Muscle of back (tissue), 11 donors: ENCODE measurements around the gene ZNF81. TPM values are rescaled to one million over a fixed set of nuclear protein-coding genes. Genes with fewer than 3 reads are reported as not detected.
A peak's percentile ranks its signal among the peaks of the same experiment; 100 is the strongest.
"Not testable (repeated sequence)": the region's sequence is repeated elsewhere in the genome, so short reads cannot be mapped to it uniquely, and the experiment has no call there.

ENCODE experiments used
- DNase-seq, 3 donors: peaks; one replicate each; pipeline versions ENCODE4 v3.0.0 to v3.0.0-alpha.2; 2013
- polyA plus RNA-seq, 10 donors: library from polyadenylated mRNA; unstranded; fragments of 120-200 nt; gene quantifications; one replicate each; pipeline ENCODE4 v1.2.1, GENCODE V29; 2013; ENCODE audit not compliant: insufficient read length in 10 of 10

Gene ZNF81
- polyA plus RNA-seq, 10 donors = 3.3 to 6.1 (median 4.4) TPM

DNA sequence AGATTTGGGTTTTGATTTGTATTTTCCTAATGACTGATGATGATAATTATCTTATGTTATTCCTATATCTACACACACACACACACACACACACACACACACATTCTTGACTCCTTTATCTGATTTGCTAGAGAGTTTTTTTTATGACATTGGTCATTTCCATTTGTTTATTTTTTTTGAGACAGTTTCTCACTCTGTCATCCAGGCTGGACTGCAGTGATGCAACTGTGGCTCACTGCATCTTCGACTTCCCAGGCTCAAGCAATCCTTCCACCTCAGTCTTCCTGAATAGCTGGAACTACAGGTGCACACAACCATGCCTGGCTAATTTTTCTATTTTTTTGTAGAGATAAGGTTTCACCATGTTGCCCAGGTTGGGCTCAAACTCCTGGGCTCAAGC, 6.7 kb downstream of the ZNF81 start:
- DNase-seq = no peak

DNA sequence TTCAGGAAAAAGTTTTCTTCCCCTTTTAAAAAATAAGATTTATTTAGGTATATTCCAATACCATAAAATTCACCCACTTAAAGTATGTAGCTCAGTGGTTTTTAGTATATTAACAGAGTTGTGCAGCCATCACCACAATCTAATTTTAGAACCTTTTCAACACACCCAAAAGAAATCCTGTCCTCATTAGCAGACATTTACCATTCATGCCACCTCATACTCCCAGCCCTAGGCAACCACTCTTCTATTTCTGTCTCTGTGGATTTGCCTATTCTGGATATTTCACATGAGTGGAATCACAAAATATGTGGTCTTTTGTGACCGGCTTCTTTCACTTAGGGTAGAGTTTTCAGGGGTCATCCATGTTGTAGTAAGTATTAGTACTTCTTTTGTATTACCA, 7.4 kb downstream of the ZNF81 start:
- DNase-seq = no peak

DNA sequence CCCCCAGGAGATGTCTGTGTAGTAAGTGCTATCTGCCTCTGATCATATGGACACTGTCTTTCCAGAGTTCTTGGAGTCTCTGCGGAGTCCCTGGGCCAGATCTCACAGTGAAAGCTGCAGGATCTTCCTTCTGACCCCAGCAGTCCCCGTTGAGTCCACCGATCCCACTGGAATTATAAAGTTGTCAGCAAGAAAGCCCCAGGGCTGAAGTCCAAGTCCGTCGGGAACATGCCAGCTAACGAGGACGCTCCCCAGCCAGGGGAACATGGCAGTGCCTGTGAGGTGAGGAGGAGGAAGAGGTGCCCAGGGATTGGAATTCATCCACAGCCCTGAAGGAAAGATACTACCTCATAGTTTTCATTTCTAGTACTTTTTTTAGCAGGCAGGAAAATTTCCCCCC, 9.3 kb downstream of the ZNF81 start:
- no peak for DNase-seq

DNA sequence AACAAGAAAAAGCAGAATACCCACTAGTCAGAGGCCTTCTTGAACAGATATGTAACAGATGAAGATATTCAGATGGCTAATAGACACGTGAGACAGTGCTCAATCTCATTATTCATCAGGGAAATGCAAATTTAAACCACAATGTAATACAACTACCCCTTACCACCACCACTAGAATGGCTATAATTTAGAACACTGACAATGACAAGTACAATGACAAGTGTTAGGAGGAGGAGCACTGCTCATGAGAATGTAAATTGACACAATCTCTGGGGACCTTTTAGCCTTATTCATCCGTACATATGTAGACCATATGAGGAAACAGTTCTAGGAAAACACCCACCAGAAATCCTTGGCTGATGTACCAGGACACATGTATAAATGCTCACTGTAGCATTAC, 13.1 kb downstream of the ZNF81 start:
- peak in 1 of 3 donors; percentile 1 for DNase-seq

DNA sequence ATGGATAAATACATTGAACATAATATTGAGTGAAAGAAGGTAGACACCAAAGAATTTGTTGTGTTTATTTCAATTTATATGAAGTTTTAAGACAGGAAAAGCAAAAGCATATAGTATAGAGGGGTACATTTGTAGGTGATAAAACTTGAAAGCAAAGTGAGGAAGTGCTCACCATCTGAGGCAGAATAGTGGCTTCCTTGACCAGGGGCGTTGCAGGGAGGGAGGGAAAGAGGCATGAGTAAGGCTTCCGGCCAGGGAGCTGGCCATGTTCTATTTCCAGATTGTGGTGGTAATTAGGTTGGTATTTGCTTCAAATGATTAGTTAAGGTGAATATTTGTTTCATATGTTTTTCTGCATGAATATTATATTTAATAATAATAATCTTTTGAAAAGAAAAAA, 13.7 kb downstream of the ZNF81 start:
- not testable (repeated sequence) for DNase-seq

DNA sequence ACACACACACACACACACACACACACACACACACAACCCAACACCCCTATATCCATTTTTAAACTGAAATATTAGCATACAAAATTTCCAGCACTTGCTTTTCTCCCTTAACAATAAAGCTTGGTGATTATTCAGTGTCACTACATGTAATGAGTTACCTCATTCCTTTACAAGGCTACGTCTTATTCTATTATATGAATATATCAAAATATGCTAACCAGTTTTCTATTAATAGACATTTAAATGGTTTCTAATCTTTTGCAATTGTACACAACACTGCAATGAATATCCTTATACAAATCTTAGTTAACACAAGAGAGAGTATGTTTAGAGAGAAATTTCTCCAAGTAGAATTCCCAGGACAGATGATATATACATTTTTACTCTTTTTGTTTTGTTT, 14.2 kb downstream of the ZNF81 start:
- no peak for DNase-seq

DNA sequence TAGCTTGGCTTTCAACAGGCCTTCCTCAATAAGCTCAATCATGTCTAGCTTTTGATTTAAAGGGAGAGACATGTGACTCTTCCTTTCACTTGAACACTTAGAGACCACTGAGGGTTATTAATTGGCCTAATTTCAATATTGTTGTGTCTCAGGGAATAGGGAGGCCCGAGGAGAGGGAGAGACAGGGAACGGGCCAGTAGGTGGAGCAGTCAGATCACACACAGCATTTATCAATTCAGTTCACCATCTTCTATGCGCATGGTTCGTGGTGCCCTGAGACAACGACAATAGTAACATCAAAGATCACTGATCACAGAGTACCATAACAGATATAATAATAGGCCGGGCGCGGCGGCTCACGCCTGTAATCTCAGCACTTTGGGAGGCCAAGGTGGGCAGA, 17.8 kb downstream of the ZNF81 start:
- peak; percentile 5 to 40 (median 13) for DNase-seq

DNA sequence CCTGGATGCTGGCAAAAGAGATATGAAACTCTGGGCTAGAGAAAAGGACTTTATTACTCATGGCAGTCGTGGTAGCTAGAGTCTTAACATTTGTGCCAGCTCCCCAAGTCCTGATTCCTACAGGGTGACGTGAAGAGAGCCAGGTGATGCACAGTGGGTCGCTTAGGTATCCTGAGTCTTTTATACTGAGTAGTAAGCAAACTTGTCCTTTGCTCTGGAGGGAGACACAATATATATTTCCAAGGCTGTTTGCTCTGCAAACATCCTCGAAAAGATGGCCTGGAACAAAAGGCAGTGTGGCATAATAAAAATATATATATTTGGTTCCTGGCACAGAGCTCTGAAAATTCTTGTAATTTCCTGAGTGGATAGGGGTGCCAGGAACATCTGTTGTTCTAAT, 23.0 kb downstream of the ZNF81 start:
- DNase-seq = no peak

DNA sequence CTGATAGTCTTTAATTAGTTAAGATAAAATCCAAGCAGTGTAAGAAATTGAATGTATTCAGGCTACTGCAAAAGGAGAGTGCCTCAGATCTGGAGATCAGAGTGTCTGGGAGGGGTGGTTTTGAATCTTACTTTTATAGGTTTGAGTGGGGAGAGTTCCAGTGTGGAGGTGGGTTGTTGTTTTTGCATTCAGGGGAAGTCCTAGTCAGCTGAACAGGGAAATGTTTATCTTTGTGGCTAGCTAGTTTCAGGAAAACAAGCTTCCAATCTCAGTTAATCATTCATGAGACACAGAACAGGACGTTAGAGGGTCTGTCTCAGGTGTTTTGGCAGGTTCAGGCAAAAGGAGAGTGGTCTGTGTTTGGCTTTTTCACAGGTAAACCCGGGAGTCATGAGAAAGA, 26.0 kb downstream of the ZNF81 start:
- DNase-seq = no peak

DNA sequence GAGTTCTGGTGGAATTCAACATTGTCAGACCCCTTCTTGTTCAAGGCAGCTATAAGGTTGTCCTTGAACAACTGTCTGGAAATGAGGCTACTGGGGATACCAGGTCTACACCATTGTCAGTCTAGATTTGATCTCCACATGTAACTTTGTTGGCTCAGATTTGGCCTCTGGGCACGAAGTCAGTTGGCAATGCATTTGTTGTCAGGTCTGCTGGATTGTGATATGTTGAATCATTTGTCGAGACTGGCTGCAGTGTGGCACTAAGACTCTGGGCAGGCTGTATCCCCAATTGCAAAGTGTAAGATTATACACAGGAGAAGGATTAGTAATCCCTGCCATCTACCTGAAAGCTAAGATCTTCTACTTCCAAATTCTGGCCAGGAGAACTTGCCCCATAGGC, 26.5 kb downstream of the ZNF81 start:
- no peak for DNase-seq

DNA sequence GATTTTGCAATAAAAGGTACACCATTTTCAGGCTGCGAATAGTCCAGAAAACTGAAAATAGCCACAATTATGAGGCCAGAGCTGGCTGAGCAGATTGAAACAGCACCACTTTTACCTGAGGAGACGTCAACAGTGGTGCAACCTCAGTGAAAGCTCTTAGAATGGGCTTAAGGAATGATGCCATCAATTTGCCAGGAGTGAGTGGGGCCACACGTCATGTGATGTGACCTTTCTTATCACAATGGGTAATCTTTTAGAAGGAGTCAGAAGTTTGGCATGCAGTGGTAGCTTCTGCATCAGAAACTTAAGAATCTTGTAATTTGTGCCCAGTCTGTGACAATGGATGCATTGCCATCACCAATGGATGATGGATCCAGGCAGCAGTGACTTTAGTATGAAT, 27.6 kb downstream of the ZNF81 start:
- no peak for DNase-seq

DNA sequence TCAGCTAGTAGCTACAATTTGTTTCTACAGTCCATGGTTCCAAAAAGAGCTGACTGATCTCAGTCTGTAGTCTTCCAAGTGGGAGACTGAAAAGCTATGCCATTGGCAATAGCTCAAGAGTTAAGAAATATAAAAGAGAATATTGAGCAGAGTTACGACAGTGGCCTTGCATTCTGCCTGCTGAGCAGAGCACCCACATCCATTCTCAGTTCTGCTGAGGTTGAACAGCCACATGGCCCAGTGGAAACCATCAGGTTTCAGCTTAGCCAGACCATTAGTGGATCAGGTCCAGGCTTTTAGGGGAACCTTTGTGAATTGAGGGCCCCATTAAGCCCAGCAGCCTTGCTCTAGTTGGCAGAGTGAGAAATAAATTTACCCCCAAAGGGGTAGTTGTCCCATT, 28.1 kb downstream of the ZNF81 start:
- DNase-seq = no peak

DNA sequence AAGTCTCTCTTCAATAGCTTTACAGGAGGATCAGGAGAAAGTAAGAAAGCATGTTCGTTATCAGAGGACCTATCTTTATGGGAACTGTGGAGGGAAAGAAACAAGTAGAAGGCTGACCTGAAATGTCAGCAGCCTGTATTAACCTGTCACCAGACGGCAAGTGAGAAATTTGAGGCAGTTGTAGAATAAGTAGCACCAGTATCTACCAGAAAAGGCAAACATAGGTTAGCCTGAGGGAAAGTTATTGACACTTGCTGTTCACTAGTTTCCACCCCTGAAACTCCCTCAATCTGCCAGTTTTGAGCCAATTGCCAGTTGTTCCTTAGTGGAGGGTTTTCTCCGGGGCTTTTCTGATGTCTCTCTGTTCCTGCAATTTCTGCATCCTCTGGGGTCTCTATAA, 36.4 kb downstream of the ZNF81 start:
- no peak for DNase-seq

DNA sequence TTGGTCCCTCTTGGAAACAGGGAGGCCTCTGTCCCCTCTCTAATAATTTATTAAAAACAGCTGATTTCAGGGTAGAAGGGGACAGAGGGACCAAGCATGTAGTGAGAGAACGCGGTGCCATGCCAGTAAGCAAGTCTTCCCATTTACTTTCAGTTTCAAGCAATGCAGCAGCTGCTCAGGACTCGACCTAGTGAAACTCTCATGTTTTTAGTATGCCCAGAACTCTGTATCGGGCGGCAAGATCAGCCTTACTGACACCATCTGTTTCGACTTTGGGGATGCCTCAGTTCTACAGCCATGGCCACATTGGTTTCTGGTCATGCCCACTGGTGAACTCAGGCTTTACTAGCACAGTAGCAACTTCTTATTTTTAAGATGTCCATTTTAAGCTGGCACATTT, 40.6 kb downstream of the ZNF81 start:
- no peak for DNase-seq

DNA sequence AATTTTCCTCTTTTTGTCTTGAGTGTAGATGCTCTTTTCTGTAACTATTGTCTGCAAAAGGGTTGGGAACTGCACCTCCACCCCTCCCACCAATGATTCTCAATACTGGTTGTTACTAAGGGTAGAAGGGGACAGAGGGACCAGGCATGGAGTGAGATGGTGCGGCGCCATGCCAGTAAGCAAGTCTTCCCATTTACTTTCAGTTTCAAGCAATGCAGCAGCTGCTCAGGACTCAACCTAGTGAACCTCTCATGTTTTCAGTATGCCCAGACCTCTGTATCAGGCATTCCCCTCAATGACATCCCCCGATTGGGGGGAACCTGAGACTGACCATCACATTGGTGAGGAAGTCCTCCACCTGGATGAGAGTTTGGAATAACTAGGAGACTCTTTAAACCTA, 41.5 kb downstream of the ZNF81 start:
- no peak for DNase-seq

DNA sequence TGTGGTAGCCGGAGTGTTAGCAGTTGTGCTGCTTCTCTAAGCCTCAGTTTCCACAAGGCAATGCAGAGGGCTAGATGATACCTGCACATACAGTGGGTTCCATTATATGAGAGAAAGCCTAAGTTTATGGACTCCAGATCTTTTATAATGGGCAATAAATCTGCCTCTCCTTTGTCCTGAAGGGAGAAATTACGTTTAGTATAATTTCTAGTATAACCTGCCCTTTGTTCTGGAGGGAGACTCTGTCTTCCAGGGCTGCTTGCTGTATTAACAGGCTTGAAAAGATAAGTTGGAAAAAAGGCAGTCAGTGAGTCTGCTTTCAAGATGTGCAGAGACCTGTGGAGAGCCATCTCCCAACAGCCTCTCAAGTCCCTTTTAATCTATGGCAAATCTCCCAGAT, 42.8 kb downstream of the ZNF81 start:
- no peak for DNase-seq

DNA sequence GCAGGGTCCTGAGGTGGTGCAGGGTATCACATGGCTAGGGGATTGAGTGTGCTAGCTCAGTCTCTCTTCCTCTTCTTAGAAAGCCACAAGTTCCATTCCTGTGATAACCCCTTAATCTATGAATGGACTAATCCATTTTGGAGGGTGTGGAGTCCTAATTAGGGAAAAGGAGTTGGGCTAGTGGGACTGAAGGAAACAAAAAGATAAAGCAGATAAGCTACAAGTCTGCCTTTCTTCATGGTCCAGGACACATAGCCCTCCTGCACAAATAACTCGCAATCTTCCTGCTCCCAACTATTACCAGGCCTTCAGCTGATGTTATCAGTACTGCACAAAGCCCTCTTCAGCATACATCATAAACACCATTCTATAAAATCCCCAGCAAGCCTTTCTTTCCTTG, 44.2 kb downstream of the ZNF81 start:
- no peak for DNase-seq

DNA sequence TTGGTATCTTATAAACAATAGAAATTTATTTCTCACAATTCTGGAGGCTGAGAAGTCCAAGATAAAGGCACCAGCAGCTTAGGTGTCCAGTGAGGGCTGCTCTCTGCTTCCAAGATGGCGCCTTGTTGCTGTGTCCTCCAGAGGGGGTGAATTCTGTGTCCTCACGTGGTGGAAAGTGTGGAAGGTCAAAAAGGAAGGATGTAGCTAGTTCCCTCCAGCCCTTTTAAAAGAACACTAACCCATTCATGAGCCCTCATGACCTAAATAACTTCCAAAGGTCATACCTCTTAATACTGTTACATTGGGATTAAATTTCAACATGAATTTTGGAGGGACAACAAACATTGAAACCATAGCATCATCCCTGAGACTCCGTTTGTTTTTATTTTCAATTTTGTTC, 48.8 kb downstream of the ZNF81 start:
- DNase-seq = no peak

DNA sequence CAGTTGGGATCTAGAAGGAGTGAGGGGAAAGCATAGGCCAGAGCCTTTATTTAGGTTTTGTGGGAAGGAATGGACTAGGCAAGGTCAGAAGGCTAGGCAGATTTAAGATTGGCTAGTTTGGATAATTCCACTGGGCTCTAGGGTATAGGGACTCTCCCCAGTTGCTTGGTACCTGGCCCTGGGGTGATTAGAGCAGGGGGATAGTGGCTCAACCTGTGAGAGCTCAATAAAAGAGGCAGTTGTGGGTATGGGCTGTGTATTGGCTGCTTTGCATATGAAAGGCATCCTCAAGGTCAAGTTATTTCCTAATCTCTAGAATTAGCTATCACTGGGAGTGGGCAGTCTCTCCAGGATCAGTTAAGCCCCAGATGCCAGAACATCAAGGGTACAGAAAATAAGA, 61.3 kb downstream of the ZNF81 start:
- no peak for DNase-seq

DNA sequence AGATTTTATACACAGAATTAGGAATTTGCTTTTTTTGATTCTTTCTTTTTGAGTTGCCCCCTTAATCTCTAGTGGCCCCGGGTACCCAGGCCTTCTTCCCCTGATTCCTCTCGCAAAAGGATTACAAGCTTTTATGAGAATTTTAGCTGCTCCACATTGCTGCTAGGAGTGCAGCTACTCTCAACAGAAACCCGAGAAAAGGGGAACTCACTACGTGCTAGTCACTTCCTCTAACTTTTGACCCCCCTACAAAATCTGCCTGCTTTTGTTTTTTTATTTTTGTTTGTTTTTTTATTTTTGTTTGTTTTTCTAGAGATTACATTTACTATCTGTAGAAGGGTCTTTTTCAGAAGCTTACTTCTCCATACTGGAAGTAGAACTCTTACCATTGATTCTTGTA, 64.1 kb downstream of the ZNF81 start:
- DNase-seq = no peak

DNA sequence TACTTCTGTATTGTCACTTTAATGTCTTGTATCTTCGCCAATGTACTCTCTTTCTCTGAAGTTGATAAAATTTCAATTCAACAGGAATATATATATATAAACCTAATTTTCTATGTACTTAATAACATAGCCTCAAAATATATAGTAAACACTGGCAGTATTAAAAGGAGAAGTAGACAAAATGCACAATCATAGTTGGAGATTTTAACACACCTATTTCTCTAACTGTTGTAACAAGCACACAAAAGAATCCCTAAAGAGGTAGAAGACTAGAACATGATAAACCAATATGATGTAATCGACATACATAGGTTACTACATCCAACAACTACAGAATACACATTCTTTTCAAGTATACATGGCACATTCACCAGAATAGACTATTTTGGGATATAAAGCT, 65.5 kb downstream of the ZNF81 start:
- no peak for DNase-seq

DNA sequence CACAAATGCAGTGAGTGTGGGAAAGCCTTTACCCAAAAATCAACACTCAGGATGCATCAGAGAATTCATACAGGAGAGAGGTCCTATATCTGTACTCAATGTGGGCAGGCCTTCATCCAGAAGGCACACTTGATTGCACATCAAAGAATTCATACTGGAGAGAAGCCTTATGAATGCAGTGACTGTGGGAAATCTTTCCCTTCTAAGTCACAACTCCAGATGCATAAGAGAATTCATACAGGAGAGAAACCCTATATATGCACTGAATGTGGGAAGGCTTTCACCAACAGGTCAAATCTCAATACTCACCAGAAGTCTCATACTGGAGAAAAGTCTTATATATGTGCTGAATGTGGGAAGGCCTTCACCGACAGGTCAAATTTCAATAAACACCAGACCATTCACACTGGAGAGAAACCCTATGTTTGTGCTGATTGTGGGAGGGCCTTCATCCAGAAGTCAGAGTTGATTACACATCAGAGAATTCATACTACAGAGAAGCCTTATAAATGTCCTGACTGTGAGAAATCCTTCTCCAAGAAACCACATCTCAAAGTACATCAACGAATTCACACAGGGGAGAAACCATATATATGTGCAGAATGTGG, 79.3 kb downstream of the ZNF81 start:
- no peak for DNase-seq

DNA sequence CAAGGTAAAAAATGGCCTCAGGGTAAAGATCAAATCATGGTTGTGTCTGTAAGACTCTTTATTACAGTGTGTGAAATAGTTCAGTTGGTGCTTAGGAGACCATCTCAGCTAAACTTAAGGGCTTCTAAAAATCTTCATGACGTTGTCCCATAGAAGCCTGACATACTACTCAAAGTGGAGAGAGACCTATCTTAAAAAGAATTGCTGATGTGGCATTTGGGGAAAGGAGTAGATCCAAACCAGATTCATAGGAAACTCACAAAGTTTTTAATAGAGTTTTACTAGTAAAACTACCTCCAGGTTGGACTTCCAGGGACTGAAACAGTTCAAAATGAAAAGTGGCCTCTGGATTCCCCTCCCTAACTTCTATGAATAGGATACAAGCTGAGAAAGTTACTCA, 81.6 kb downstream of the ZNF81 start:
- no peak for DNase-seq

DNA sequence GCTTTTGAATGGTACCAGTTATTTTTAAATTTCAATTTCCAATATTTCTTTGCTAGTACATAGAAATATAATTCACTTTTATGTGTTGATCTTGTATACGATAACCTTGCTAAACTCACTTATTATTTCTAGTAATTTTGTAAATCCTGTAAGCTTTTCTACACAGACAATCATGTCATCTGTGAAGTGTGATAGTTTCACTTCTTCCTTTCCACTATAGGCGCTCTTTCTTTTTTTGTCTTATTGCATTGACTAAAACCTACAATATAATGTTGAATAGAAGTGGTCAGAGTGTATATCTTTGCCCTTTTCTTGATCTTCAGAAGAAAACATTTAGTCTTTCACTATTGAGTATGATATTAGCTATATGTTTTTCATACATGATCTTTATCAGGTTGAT, 90.5 kb downstream of the ZNF81 start:
- no peak for DNase-seq

DNA sequence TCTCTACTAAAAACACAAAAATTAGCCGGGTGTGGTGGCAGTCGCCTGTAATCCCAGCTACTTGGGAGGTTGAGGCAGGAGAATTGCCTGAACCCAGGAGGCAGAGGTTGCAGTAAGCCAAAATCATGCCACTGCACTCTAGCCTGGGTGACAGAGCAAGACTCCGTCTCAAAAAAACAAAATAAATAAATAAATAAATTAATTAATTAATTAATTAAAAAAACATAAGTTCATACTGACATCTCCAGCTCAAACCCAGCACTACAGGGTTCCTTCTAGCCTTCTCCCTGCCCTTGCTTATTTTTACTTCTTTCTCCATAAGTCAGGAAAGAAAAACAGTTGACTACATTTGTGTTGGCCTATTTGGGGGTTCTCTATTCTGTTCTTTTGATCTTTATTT, 95.3 kb downstream of the ZNF81 start:
- not testable (repeated sequence) for DNase-seq
